Transverse colon (tissue), 4 donors: ENCODE data around the gene C22orf15.

Source experiments
- CTCF ChIP-seq, 5 experiments: fragments of 200-600 bp in 3 of 5; fragments of 450-650 bp in 2 of 5; sonication (generic) in 3 of 5; IDR thresholded peaks; 1 replicate in 2 of 5; 2 replicates in 3 of 5; pipeline ENCODE4 v1.5.1; 2016 to 2017; ENCODE audit warnings: antibody characterized with exemption in 5 of 5, inconsistent platforms in 3 of 5, mild to moderate bottlenecking in 2 of 5, moderate library complexity in 1 of 5
- POLR2A ChIP-seq: fragments of 450-650 bp; IDR thresholded peaks from one replicate; pipeline ENCODE4 v1.6.1; 2016; ENCODE audit warnings: antibody characterized with exemption, mild to moderate bottlenecking, moderate library complexity
- POLR2AphosphoS5 ChIP-seq, 3 donors: sonication (generic); formaldehyde crosslinking; IDR thresholded peaks; one replicate each; pipeline ENCODE4 v1.6.1; 2016; ENCODE audit warnings: antibody characterized with exemption in 3 of 3

- TF ChIP-seq POLR2A = no peak
- TF ChIP-seq CTCF (IDR thresholded peaks at IDR 0.05) = no peak
- TF ChIP-seq POLR2AphosphoS5 (IDR thresholded peaks at IDR 0.05) = no peak
Observed at GRCh38 chr22:23787910-23788309, 25.1 kb downstream of the C22orf15 start.
